Neural progenitor cell (in vitro differentiated cells): ENCODE data around the gene MDM2. TPM values are rescaled to one million over a fixed set of nuclear protein-coding genes. Genes with fewer than 3 reads are reported as not detected.

Source experiments
- DNase-seq: peaks from one replicate; pipeline ENCODE4 v3.0.0-alpha.2; 2016; ENCODE audit warnings: low spot score
- H2AFZ ChIP-seq: fragments of 200-600 bp; sonication (generic); replicated peaks from 2 replicates; pipeline ENCODE4 v1.6.1; 2016; ENCODE audit warnings: antibody characterized with exemption
- H3F3A ChIP-seq: fragments of 200-600 bp; sonication (generic); 2 replicates; pipeline ENCODE4 v1.6.1; 2016; ENCODE audit warnings: antibody characterized with exemption, low read depth
- H3K27ac ChIP-seq: fragments of 200-600 bp; sonication (generic); 2 replicates; pipeline ENCODE4 v1.5.1; 2016; ENCODE audit warnings: mild to moderate bottlenecking
- H3K27me3 ChIP-seq: fragments of 200-600 bp; sonication (generic); 2 replicates; pipeline ENCODE4 v1.6.1; 2016; ENCODE audit warnings: mild to moderate bottlenecking, moderate library complexity
- H3K36me3 ChIP-seq: fragments of 200-600 bp; sonication (generic); 2 replicates; pipeline ENCODE4 v1.5.1; 2016
- H3K4me1 ChIP-seq: fragments of 200-600 bp; sonication (generic); 2 replicates; pipeline ENCODE4 v1.6.1; 2016; ENCODE audit warnings: mixed run types
- H3K4me2 ChIP-seq: fragments of 200-600 bp; sonication (generic); 2 replicates; pipeline ENCODE4 v1.6.1; 2016
- H3K4me3 ChIP-seq: fragments of 200-600 bp; sonication (generic); 2 replicates; pipeline ENCODE4 v1.5.1; 2016
- H3K79me2 ChIP-seq: fragments of 200-600 bp; sonication (generic); 2 replicates; pipeline ENCODE4 v1.6.1; 2016; ENCODE audit warnings: low read depth
- H3K9ac ChIP-seq: fragments of 200-600 bp; sonication (generic); 2 replicates; pipeline ENCODE4 v1.6.1; 2016
- H3K9me3 ChIP-seq: fragments of 200-600 bp; sonication (generic); 2 replicates; pipeline ENCODE4 v1.5.1; 2016; ENCODE audit warnings: low read depth
- H4K20me1 ChIP-seq: fragments of 200-600 bp; sonication (generic); 2 replicates; pipeline ENCODE4 v1.6.1; 2016; ENCODE audit warnings: low read depth
- H3K27ac Mint-ChIP-seq: 3 replicates; pipeline ENCODE4 v1.8.0; 2021; ENCODE audit warnings: mixed read lengths
- H3K27me3 Mint-ChIP-seq: 2 replicates; pipeline ENCODE4 v1.8.0; 2022; ENCODE audit warnings: low read depth, mild to moderate bottlenecking, inconsistent platforms, moderate library complexity, mixed read lengths; ENCODE audit not compliant: insufficient read depth
- H3K36me3 Mint-ChIP-seq: 3 replicates; pipeline ENCODE4 v1.8.0; 2021; ENCODE audit warnings: mixed read lengths
- H3K4me1 Mint-ChIP-seq: 3 replicates; pipeline ENCODE4 v1.8.0; 2021; ENCODE audit warnings: mixed read lengths
- H3K4me3 Mint-ChIP-seq: 3 replicates; pipeline ENCODE4 v1.8.0; 2021; ENCODE audit warnings: mild to moderate bottlenecking, moderate library complexity, mixed read lengths
- H3K9me3 Mint-ChIP-seq: 3 replicates; pipeline ENCODE4 v1.8.0; 2020; ENCODE audit warnings: mixed read lengths
- EZH2 ChIP-seq: fragments of 200-600 bp; sonication (generic); IDR thresholded peaks from 2 replicates; pipeline ENCODE4 v1.6.1; 2017; ENCODE audit warnings: antibody characterized with exemption, mild to moderate bottlenecking, moderate library complexity
- EZH2phosphoT487 ChIP-seq: fragments of 200-600 bp; sonication (generic); IDR thresholded peaks from 2 replicates; pipeline ENCODE4 v1.6.1; 2017; ENCODE audit warnings: antibody characterized with exemption
- total RNA-seq: library from RNA; depleted of rRNA; stranded (reverse); fragments of >200 nt; gene quantifications from 2 replicates; pipeline ENCODE4 v1.2.3, GENCODE V29; 2015; ENCODE audit warnings: low replicate concordance
- TF ChIP-seq, protein P1 (sequence below): fragments of 200-600 bp; sonication (generic); IDR thresholded peaks from 2 replicates; pipeline ENCODE4 v1.5.1; 2017; ENCODE audit warnings: antibody characterized with exemption, mild to moderate bottlenecking

The MDM2 gene
- total RNA-seq, 1 donor from 2014 or later = 93.8 TPM

GRCh38 chr12:68768431-68768939 is 39.5 kb upstream of the MDM2 start:
- H3K9me3 ChIP-seq = no peaks in the 10 kb centered on the region
- no peaks in the 10 kb centered on the region for H3K4me1 Mint-ChIP-seq
- no peaks in the 10 kb centered on the region for H3K27me3 ChIP-seq
- H3K36me3 ChIP-seq = no peaks in the 10 kb centered on the region
- H3K27me3 Mint-ChIP-seq = peaks cover 2% of the 10 kb centered on the region
- H3F3A ChIP-seq = no peaks in the 10 kb centered on the region
- no peaks in the 10 kb centered on the region for H3K79me2 ChIP-seq
- no peaks in the 10 kb centered on the region for H3K9me3 Mint-ChIP-seq
- no peak overlapping the region for H3K4me3 ChIP-seq
- H4K20me1 ChIP-seq = no peaks in the 10 kb centered on the region
- no peak for DNase-seq
- H3K4me1 ChIP-seq = no peaks in the 10 kb centered on the region
- TF ChIP-seq, protein P1, sequence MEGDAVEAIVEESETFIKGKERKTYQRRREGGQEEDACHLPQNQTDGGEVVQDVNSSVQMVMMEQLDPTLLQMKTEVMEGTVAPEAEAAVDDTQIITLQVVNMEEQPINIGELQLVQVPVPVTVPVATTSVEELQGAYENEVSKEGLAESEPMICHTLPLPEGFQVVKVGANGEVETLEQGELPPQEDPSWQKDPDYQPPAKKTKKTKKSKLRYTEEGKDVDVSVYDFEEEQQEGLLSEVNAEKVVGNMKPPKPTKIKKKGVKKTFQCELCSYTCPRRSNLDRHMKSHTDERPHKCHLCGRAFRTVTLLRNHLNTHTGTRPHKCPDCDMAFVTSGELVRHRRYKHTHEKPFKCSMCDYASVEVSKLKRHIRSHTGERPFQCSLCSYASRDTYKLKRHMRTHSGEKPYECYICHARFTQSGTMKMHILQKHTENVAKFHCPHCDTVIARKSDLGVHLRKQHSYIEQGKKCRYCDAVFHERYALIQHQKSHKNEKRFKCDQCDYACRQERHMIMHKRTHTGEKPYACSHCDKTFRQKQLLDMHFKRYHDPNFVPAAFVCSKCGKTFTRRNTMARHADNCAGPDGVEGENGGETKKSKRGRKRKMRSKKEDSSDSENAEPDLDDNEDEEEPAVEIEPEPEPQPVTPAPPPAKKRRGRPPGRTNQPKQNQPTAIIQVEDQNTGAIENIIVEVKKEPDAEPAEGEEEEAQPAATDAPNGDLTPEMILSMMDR = no peak
- TF ChIP-seq EZH2 (no peak), EZH2phosphoT487 (no peak)
- H3K27ac Mint-ChIP-seq = no peak overlapping the region
- H2AFZ ChIP-seq = no peak overlapping the region
- H3K4me3 Mint-ChIP-seq = no peak overlapping the region
- no peak overlapping the region for H3K27ac ChIP-seq
- no peak overlapping the region for H3K9ac ChIP-seq
- H3K4me2 ChIP-seq = no peak overlapping the region
- H3K36me3 Mint-ChIP-seq = peaks cover 7% of the 10 kb centered on the region

- no peak overlapping the region for H3K27ac Mint-ChIP-seq
- H3K27me3 Mint-ChIP-seq = peaks cover 2% of the 10 kb centered on the region
- H3K9me3 Mint-ChIP-seq = no peaks in the 10 kb centered on the region
These were observed 38.0 kb upstream of the MDM2 start for GRCh38 chr12:68769941-68770340.

GRCh38 chr12:68771223-68771925 is 36.6 kb upstream of the MDM2 start:
- H3K36me3 ChIP-seq = no peaks in the 10 kb centered on the region
- Mint-ChIP-seq H3K9me3 (no peaks in the 10 kb centered on the region), H3K27ac (no peak overlapping the region), H3K4me1 (no peaks in the 10 kb centered on the region), H3K27me3 (peaks cover 2% of the 10 kb centered on the region), H3K4me3 (no peak overlapping the region), H3K36me3 (peaks cover 2% of the 10 kb centered on the region)
- no peak overlapping the region for H2AFZ ChIP-seq
- DNase-seq = no peak
- H3K9me3 ChIP-seq = no peaks in the 10 kb centered on the region
- TF ChIP-seq, protein P1 = no peak
- no peak for TF ChIP-seq EZH2phosphoT487
- TF ChIP-seq EZH2 = no peak
- H3K27me3 ChIP-seq = no peaks in the 10 kb centered on the region
- H3F3A ChIP-seq = no peaks in the 10 kb centered on the region
- H4K20me1 ChIP-seq = no peaks in the 10 kb centered on the region
- H3K4me2 ChIP-seq = no peak overlapping the region
- no peak overlapping the region for H3K4me3 ChIP-seq
- H3K9ac ChIP-seq = no peak overlapping the region
- H3K79me2 ChIP-seq = no peaks in the 10 kb centered on the region
- no peaks in the 10 kb centered on the region for H3K4me1 ChIP-seq
- H3K27ac ChIP-seq = no peak overlapping the region

More at GRCh38 chr12:68769941-68770340, 38.0 kb upstream of the MDM2 start:
- Histone ChIP-seq H3K36me3 (no peaks in the 10 kb centered on the region), H3K9ac (no peak overlapping the region), H3K4me2 (no peak overlapping the region), H3K79me2 (no peaks in the 10 kb centered on the region), H3F3A (no peaks in the 10 kb centered on the region), H3K27me3 (no peaks in the 10 kb centered on the region), H3K27ac (no peak overlapping the region), H3K4me1 (no peaks in the 10 kb centered on the region), H4K20me1 (no peaks in the 10 kb centered on the region), H3K4me3 (no peak overlapping the region), H3K9me3 (no peaks in the 10 kb centered on the region), H2AFZ (no peak overlapping the region)
- Mint-ChIP-seq H3K4me1 (no peaks in the 10 kb centered on the region), H3K36me3 (peaks cover 4% of the 10 kb centered on the region), H3K4me3 (no peak overlapping the region)
- no peak for TF ChIP-seq EZH2
- TF ChIP-seq, protein P1 = no peak
- no peak for TF ChIP-seq EZH2phosphoT487
- no peak for DNase-seq
